ENCODE data around the gene CSK.

DNA sequence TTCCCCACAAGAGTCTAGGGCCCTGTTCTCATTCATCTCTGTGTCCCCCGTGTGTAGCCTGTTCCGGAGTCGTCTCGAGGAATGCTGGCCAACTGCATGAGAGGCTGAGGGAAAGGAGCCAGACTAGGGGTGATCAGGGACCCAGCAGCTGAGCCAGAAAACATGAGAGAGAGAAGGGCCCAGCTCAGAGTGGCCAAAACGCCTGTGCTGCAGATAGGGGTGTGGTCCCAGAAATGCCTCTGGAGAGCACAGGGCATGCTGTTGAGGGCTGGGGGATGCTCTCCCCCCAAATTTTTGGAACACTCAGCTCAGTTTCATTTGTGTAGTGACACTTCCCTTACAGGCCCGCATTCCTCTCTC, 19.1 kb upstream of the CSK start:
- no peak for TF ChIP-seq POLR2A (IDR thresholded peaks at IDR 0.05)
- TF ChIP-seq, protein P1, sequence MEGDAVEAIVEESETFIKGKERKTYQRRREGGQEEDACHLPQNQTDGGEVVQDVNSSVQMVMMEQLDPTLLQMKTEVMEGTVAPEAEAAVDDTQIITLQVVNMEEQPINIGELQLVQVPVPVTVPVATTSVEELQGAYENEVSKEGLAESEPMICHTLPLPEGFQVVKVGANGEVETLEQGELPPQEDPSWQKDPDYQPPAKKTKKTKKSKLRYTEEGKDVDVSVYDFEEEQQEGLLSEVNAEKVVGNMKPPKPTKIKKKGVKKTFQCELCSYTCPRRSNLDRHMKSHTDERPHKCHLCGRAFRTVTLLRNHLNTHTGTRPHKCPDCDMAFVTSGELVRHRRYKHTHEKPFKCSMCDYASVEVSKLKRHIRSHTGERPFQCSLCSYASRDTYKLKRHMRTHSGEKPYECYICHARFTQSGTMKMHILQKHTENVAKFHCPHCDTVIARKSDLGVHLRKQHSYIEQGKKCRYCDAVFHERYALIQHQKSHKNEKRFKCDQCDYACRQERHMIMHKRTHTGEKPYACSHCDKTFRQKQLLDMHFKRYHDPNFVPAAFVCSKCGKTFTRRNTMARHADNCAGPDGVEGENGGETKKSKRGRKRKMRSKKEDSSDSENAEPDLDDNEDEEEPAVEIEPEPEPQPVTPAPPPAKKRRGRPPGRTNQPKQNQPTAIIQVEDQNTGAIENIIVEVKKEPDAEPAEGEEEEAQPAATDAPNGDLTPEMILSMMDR (IDR thresholded peaks at IDR 0.05) = no peak
